AG10803 (cell line): Measurements from ENCODE around the gene NRAP.

Source experiments
- DNase-seq: peaks from one replicate; pipeline ENCODE4 v3.0.0; 2010; ENCODE audit warnings: low read depth
- H3K4me3 ChIP-seq: 2 replicates; pipeline ENCODE4 v1.5.1; 2011; ENCODE audit warnings: mild to moderate bottlenecking, low read length, control low read depth
- CTCF ChIP-seq: conservative IDR thresholded peaks from 2 replicates; pipeline ENCODE4 v1.5.1; 2011; ENCODE audit warnings: mild to moderate bottlenecking, low read length, control low read depth, inconsistent platforms

The NRAP gene

GRCh38 chr10:113590581-113590980 is 73.3 kb downstream of the NRAP start:
- no peak for DNase-seq
- TF ChIP-seq CTCF = no peak

GRCh38 chr10:113589201-113589770 is 74.6 kb downstream of the NRAP start:
- H3K4me3 ChIP-seq = no peak overlapping the region
- DNase-seq = no peak
- TF ChIP-seq CTCF = no peak

More at GRCh38 chr10:113590581-113590980, 73.3 kb downstream of the NRAP start:
- no peak overlapping the region for H3K4me3 ChIP-seq

GRCh38 chr10:113585949-113586348 is 77.9 kb downstream of the NRAP start:
- TF ChIP-seq CTCF = no peak
- DNase-seq = no peak

GRCh38 chr10:113583571-113583970 is 80.3 kb downstream of the NRAP start:
- no peak for TF ChIP-seq CTCF
- no peak overlapping the region for H3K4me3 ChIP-seq
- DNase-seq = no peak

More at GRCh38 chr10:113585949-113586348, 77.9 kb downstream of the NRAP start:
- H3K4me3 ChIP-seq = no peak overlapping the region

GRCh38 chr10:113581092-113581491 is 82.7 kb downstream of the NRAP start:
- no peak overlapping the region for H3K4me3 ChIP-seq
- DNase-seq = no peak
- TF ChIP-seq CTCF = no peak

- H3K4me3 ChIP-seq = no peak overlapping the region
- DNase-seq = no peak
- no peak for TF ChIP-seq CTCF
Observed at GRCh38 chr10:113578773-113579172, 85.1 kb downstream of the NRAP start.

GRCh38 chr10:113576852-113577251 is 87.0 kb downstream of the NRAP start:
- no peak overlapping the region for H3K4me3 ChIP-seq
- no peak for TF ChIP-seq CTCF
- peak; percentile 12 for DNase-seq
